H9 (cell line): ENCODE measurements around the gene SLC39A8. TPM values are rescaled to one million over a fixed set of nuclear protein-coding genes. Genes with fewer than 3 reads are reported as not detected.

Source experiments
- DNase-seq: peaks from one replicate; pipeline ENCODE4 v3.0.0-alpha.2; 2017
- H2AFZ ChIP-seq: one replicate; pipeline ENCODE4 v1.6.1; 2013; ENCODE audit warnings: mild to moderate bottlenecking, low read length, control low read depth, moderate library complexity
- H2AK5ac ChIP-seq: 2 replicates; pipeline ENCODE4 v1.6.1; 2013; ENCODE audit warnings: low read length, control low read depth, mixed read lengths; ENCODE audit not compliant: insufficient read length
- H2BK120ac ChIP-seq: one replicate; pipeline ENCODE4 v1.6.1; 2013; ENCODE audit warnings: low read depth, mild to moderate bottlenecking, low read length, control low read depth, inconsistent platforms; ENCODE audit not compliant: poor library complexity, severe bottlenecking
- H2BK12ac ChIP-seq: 2 replicates; pipeline ENCODE4 v1.6.1; 2013; ENCODE audit warnings: low read length, control low read depth, mixed read lengths, low read depth; ENCODE audit not compliant: insufficient read length
- H2BK15ac ChIP-seq: 2 replicates; pipeline ENCODE4 v1.6.1; 2013; ENCODE audit warnings: low read depth, low read length, control low read depth
- H2BK20ac ChIP-seq: one replicate; pipeline ENCODE4 v1.6.1; 2013; ENCODE audit warnings: low read depth, mild to moderate bottlenecking, low read length, control low read depth, inconsistent platforms; ENCODE audit not compliant: poor library complexity, severe bottlenecking
- H2BK5ac ChIP-seq: 2 replicates; pipeline ENCODE4 v1.6.1; 2013; ENCODE audit warnings: low read length, control low read depth, mixed read lengths; ENCODE audit not compliant: insufficient read length
- H3K14ac ChIP-seq: 2 replicates; pipeline ENCODE4 v1.6.1; 2013; ENCODE audit warnings: low read length, control low read depth; ENCODE audit not compliant: insufficient read depth
- H3K18ac ChIP-seq: 2 replicates; pipeline ENCODE4 v1.6.1; 2013; ENCODE audit warnings: low read depth, mild to moderate bottlenecking, mixed read lengths, low read length, control low read depth; ENCODE audit not compliant: insufficient read length
- H3K23ac ChIP-seq: 2 replicates; pipeline ENCODE4 v1.6.1; 2013; ENCODE audit warnings: low read length, control low read depth, mixed read lengths, low read depth; ENCODE audit not compliant: insufficient read length
- H3K23me2 ChIP-seq: 2 replicates; pipeline ENCODE4 v1.6.1; 2013; ENCODE audit warnings: low read depth, mild to moderate bottlenecking, mixed read lengths, low read length, control low read depth; ENCODE audit not compliant: insufficient read length, poor library complexity, severe bottlenecking
- H3K27ac ChIP-seq: 2 replicates; pipeline ENCODE4 v1.5.1; 2013; ENCODE audit warnings: low read length, control low read depth, mixed read lengths, low read depth; ENCODE audit not compliant: insufficient read length
- H3K27me3 ChIP-seq: 2 replicates; pipeline ENCODE4 v1.6.1; 2013; ENCODE audit warnings: low read length, control low read depth, inconsistent platforms; ENCODE audit not compliant: insufficient read depth
- H3K4ac ChIP-seq: 2 replicates; pipeline ENCODE4 v1.6.1; 2013; ENCODE audit warnings: low read depth, mild to moderate bottlenecking, control low read depth, inconsistent platforms, low read length, moderate library complexity
- H3K4me1 ChIP-seq: 2 replicates; pipeline ENCODE4 v1.6.1; 2013; ENCODE audit warnings: low read length, control low read depth, inconsistent platforms; ENCODE audit not compliant: insufficient read depth
- H3K4me2 ChIP-seq: 2 replicates; pipeline ENCODE4 v1.6.1; 2013; ENCODE audit warnings: low read length, control low read depth, mixed read lengths; ENCODE audit not compliant: insufficient read length, insufficient read depth
- H3K56ac ChIP-seq: 2 replicates; pipeline ENCODE4 v1.6.1; 2013; ENCODE audit warnings: low read depth, mild to moderate bottlenecking, mixed read lengths, low read length, control low read depth; ENCODE audit not compliant: insufficient read length
- H3K79me1 ChIP-seq: 2 replicates; pipeline ENCODE4 v1.6.1; 2013; ENCODE audit warnings: low read depth, mild to moderate bottlenecking, moderate library complexity, low read length, control low read depth, inconsistent platforms; ENCODE audit not compliant: insufficient read depth, poor library complexity, severe bottlenecking
- H3K79me2 ChIP-seq: 2 replicates; pipeline ENCODE4 v1.6.1; 2013; ENCODE audit warnings: low read length, control low read depth, inconsistent platforms; ENCODE audit not compliant: insufficient read depth
- H3K9ac ChIP-seq: 2 replicates; pipeline ENCODE4 v1.6.1; 2013; ENCODE audit warnings: low read length, control low read depth, mixed read lengths; ENCODE audit not compliant: insufficient read length; ENCODE audit errors: extremely low read depth
- H3K9me3 ChIP-seq: one replicate; pipeline ENCODE4 v1.6.1; 2013; ENCODE audit warnings: low read depth, low read length, inconsistent platforms; ENCODE audit not compliant: control insufficient read depth
- H3T11ph ChIP-seq: one replicate; pipeline ENCODE4 v1.6.1; 2013; ENCODE audit warnings: mild to moderate bottlenecking, low read length, control low read depth, inconsistent platforms
- H4K20me1 ChIP-seq: one replicate; pipeline ENCODE4 v1.6.1; 2013; ENCODE audit not compliant: control insufficient read depth, insufficient read length, insufficient read depth
- H4K5ac ChIP-seq: 2 replicates; pipeline ENCODE4 v1.6.1; 2013; ENCODE audit warnings: low read depth, mild to moderate bottlenecking, mixed read lengths, low read length, control low read depth; ENCODE audit not compliant: insufficient read length
- H4K8ac ChIP-seq: replicated peaks from 2 replicates; pipeline ENCODE4 v1.6.1; 2013; ENCODE audit warnings: low read length, control low read depth, mixed read lengths, low read depth; ENCODE audit not compliant: insufficient read length
- H4K91ac ChIP-seq: 2 replicates; pipeline ENCODE4 v1.6.1; 2013; ENCODE audit warnings: low read depth, mild to moderate bottlenecking, moderate library complexity, mixed read lengths, low read length, control low read depth; ENCODE audit not compliant: insufficient read length
- H3K27ac Mint-ChIP-seq, 3 experiments: 2 replicates in 2 of 3; 3 replicates in 1 of 3; pipeline ENCODE4 v1.8.0; 2020 to 2021; ENCODE audit warnings: mixed read lengths in 3 of 3, mild to moderate bottlenecking in 1 of 3, moderate library complexity in 1 of 3
- H3K27me3 Mint-ChIP-seq: 2 replicates; pipeline ENCODE4 v1.8.0; 2021; ENCODE audit warnings: low read depth, mild to moderate bottlenecking, moderate library complexity, mixed read lengths
- H3K36me3 Mint-ChIP-seq, 3 experiments: 2 replicates in 2 of 3; 3 replicates in 1 of 3; pipeline ENCODE4 v1.8.0; 2020 to 2021; ENCODE audit warnings: low read depth in 3 of 3, mixed read lengths in 3 of 3; ENCODE audit not compliant: insufficient read depth in 1 of 3
- H3K4me1 Mint-ChIP-seq, 2 experiments: 2 replicates each; pipeline ENCODE4 v1.8.0; 2020; ENCODE audit warnings: mixed read lengths in 2 of 2
- H3K4me3 Mint-ChIP-seq, 2 experiments: 2 replicates in 1 of 2; 3 replicates in 1 of 2; pipeline ENCODE4 v1.8.0; 2020 to 2021; ENCODE audit warnings: mild to moderate bottlenecking in 2 of 2, mixed read lengths in 2 of 2, moderate library complexity in 1 of 2
- H3K9me3 Mint-ChIP-seq, 2 experiments: 2 replicates in 1 of 2; 3 replicates in 1 of 2; pipeline ENCODE4 v1.8.0; 2020; ENCODE audit warnings: mild to moderate bottlenecking in 2 of 2, mixed read lengths in 2 of 2, moderate library complexity in 1 of 2
- WGBS: extraction: QIAGEN DNeasy Blood & Tissue Kit; methylation state at CpG from one replicate; pipeline ENCODE4 v1.1.7; 2013; ENCODE audit warnings: missing lambda C conversion rate, low lambda C conversion rate, mixed read lengths; ENCODE audit not compliant: insufficient read length; ENCODE audit errors: extremely low coverage; 5-methylcytosine and 5-hydroxymethylcytosine counted together
- total RNA-seq: library from RNA; stranded (reverse); gene quantifications from 2 replicates; pipeline ENCODE4 v1.2.1, GENCODE V29; 2021
- TF ChIP-seq, protein P1 (sequence below): fragments of 200-600 bp; sonication (generic); conservative IDR thresholded peaks from 3 replicates; pipeline ENCODE4 v1.8.0; 2021; ENCODE audit warnings: antibody characterized with exemption, mild to moderate bottlenecking

Gene SLC39A8
- total RNA-seq, 1 experiment from 2014 or later, result 11.0 TPM

- no CpG with 5 or more reads among the region's 2 CpGs for WGBS
- TF ChIP-seq, protein P1, sequence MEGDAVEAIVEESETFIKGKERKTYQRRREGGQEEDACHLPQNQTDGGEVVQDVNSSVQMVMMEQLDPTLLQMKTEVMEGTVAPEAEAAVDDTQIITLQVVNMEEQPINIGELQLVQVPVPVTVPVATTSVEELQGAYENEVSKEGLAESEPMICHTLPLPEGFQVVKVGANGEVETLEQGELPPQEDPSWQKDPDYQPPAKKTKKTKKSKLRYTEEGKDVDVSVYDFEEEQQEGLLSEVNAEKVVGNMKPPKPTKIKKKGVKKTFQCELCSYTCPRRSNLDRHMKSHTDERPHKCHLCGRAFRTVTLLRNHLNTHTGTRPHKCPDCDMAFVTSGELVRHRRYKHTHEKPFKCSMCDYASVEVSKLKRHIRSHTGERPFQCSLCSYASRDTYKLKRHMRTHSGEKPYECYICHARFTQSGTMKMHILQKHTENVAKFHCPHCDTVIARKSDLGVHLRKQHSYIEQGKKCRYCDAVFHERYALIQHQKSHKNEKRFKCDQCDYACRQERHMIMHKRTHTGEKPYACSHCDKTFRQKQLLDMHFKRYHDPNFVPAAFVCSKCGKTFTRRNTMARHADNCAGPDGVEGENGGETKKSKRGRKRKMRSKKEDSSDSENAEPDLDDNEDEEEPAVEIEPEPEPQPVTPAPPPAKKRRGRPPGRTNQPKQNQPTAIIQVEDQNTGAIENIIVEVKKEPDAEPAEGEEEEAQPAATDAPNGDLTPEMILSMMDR, result no peak
- H4K8ac ChIP-seq, result no peak overlapping the region
- H3K23ac ChIP-seq, result no peak overlapping the region
- no peak overlapping the region for H3K14ac ChIP-seq
- no peak overlapping the region for H3K4me3 Mint-ChIP-seq
- no peak overlapping the region for H2BK120ac ChIP-seq
- no peaks in the 10 kb centered on the region; a peak in 1 of 7 replicates for H3K36me3 Mint-ChIP-seq
- H3K27me3 Mint-ChIP-seq, result no peaks in the 10 kb centered on the region
- no peaks in the 10 kb centered on the region for H4K20me1 ChIP-seq
- H3K4me1 ChIP-seq, result no peaks in the 10 kb centered on the region
- H2AFZ ChIP-seq, result no peak overlapping the region
- H3K4me2 ChIP-seq, result no peak overlapping the region
- H2BK15ac ChIP-seq, result no peak overlapping the region
- no peak overlapping the region for H2BK20ac ChIP-seq
- no peak overlapping the region for H3K27ac Mint-ChIP-seq
- no peaks in the 10 kb centered on the region for H3K27me3 ChIP-seq
- H3K79me1 ChIP-seq, result no peaks in the 10 kb centered on the region
- no peak overlapping the region for H4K5ac ChIP-seq
- no peak overlapping the region for H3K18ac ChIP-seq
- no peaks in the 10 kb centered on the region for H3K23me2 ChIP-seq
- no peak overlapping the region for H3K9ac ChIP-seq
- H3T11ph ChIP-seq, result no peak overlapping the region
- no peak overlapping the region for H2BK12ac ChIP-seq
- no peak overlapping the region for H3K27ac ChIP-seq
- no peak overlapping the region for H2AK5ac ChIP-seq
- H3K9me3 ChIP-seq, result no peaks in the 10 kb centered on the region
- no peaks in the 10 kb centered on the region for H3K4me1 Mint-ChIP-seq
- no peak for DNase-seq
- no peak overlapping the region for H3K56ac ChIP-seq
- H3K9me3 Mint-ChIP-seq, result peaks cover 0 to 6% of the 10 kb centered on the region in 2 experiments; a peak in 4 of 5 replicates
- no peaks in the 10 kb centered on the region for H3K79me2 ChIP-seq
- no peak overlapping the region for H2BK5ac ChIP-seq
- H3K4ac ChIP-seq, result no peak overlapping the region
- no peak overlapping the region for H4K91ac ChIP-seq
These were observed 93.1 kb downstream of the SLC39A8 start for GRCh38 chr4:102252171-102252570.
